ENCODE measurements around the gene MAGI1.
A peak's percentile ranks its signal among the peaks of the same experiment; 100 is the strongest.
"Not testable (repeated sequence)": the region's sequence is repeated elsewhere in the genome, so short reads cannot be mapped to it uniquely, and the experiment has no call there.

The MAGI1 gene

GRCh38 chr3:66038726-66039589 is at the start of gene MAGI1:
Gene MAGI1 (minus strand): TSS chr3:66038918. CDS start chr3:66038308, 610 bp downstream.
- DNase-seq: peak; percentile 96

GRCh38 chr3:66083784-66084213 is 45.1 kb upstream of the MAGI1 start:
- DNase-seq: no peak

GRCh38 chr3:66083096-66083678 is 44.5 kb upstream of the MAGI1 start:
- no peak for DNase-seq

- DNase-seq: no peak
These were observed 44.0 kb upstream of the MAGI1 start for GRCh38 chr3:66082679-66083078.

- DNase-seq: no peak
These were observed 41.4 kb upstream of the MAGI1 start for GRCh38 chr3:66080167-66080566.

GRCh38 chr3:66077973-66078372 is 39.3 kb upstream of the MAGI1 start:
- no peak for DNase-seq

GRCh38 chr3:66076861-66077470 is 38.2 kb upstream of the MAGI1 start:
- peak; percentile 54 for DNase-seq

- DNase-seq: peak; percentile 77
These were observed 36.6 kb upstream of the MAGI1 start for GRCh38 chr3:66075281-66075680.

- no peak for DNase-seq
These were observed 34.9 kb upstream of the MAGI1 start for GRCh38 chr3:66073464-66074141.

- DNase-seq: no peak
These were observed 29.5 kb upstream of the MAGI1 start for GRCh38 chr3:66068255-66068654.

GRCh38 chr3:66066963-66067617 is 28.4 kb upstream of the MAGI1 start:
- no peak for DNase-seq

GRCh38 chr3:66055289-66055688 is 16.6 kb upstream of the MAGI1 start:
- no peak for DNase-seq

- DNase-seq: no peak
These were observed 14.9 kb upstream of the MAGI1 start for GRCh38 chr3:66053550-66054094.

GRCh38 chr3:66052721-66053549 is 14.2 kb upstream of the MAGI1 start:
- DNase-seq: no peak

GRCh38 chr3:66050821-66051220 is 12.1 kb upstream of the MAGI1 start:
- DNase-seq: no peak

- peak; percentile 40 for DNase-seq
These were observed 9.3 kb upstream of the MAGI1 start for GRCh38 chr3:66048051-66048395.

- peak; percentile 94 for DNase-seq
These were observed 8.8 kb upstream of the MAGI1 start for GRCh38 chr3:66047311-66048050.

- DNase-seq: not testable (repeated sequence)
These were observed 7.6 kb upstream of the MAGI1 start for GRCh38 chr3:66046321-66046720.

- no peak for DNase-seq
These were observed 3.1 kb upstream of the MAGI1 start for GRCh38 chr3:66041828-66042227.

GRCh38 chr3:66041116-66041515 is 2.4 kb upstream of the MAGI1 start:
- peak; percentile 78 for DNase-seq

- DNase-seq: peak; percentile 67
These were observed 821 bp upstream of the MAGI1 start for GRCh38 chr3:66039590-66039887.

Data from EL (cell line).